GM21515 (cell line): ENCODE results near the gene C3orf22.

Experiments
- ATAC-seq: cut with Tn5 transposase; IDR thresholded peaks from one replicate; pipeline ENCODE4 v1.9.1; 2021; ENCODE audit not compliant: unreplicated experiment

C3orf22 gene

DNA sequence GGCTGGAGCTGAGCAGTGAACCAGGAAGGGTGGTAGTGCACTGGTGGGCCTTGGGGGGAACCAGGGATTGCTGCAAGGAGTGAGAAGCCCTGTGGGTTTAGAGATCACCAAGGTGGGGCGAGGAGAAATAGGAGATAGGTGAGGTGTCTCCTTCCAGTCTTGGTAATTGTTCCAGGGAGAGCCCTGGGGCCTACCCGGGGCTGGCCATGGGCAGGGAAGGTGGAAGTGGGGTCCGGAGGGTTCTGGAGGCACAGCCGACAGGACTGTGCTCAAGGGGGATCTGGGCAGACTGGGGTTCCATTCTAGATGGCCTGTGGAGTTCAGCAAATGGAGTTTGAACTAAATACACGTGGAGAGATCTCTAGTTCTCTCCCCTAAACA, 30.3 kb downstream of the C3orf22 start:
- no peak for ATAC-seq

DNA sequence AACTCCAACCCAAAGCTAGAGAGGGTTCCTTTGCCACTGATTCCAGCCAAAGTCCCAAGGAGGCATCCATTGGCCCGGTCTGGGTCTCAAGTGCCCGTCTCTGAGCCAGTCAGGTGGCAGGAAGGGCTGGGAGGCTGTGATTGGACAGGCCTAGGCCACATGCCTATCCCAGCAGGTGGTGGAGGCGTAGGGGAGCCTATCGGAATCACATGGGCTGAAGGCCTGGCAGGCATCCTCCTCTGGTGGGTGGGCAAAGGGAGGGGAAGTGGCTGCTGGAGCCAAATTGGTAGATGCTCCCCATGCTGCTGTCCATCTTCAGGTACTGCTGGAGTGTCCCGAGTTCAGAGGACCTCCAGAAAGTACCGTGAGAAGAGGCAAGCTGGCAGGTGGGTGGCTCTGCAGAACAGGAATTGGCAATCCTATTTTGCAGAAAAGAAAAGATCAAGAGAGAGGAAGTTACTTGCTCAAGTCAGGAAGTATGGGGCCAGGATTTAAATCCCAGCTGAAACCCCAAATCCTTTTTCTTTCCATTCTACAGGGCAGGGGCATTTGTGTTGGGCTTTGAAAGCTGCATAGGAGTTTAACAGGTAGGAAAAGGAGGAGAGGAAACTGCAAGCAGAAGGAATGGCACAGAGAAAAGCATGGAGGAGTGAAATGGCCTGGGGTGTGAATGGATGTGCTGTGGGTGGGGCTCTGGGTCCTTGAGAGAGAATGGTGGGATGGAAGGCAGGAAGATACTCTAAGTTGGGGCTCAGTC, 31.1 kb downstream of the C3orf22 start:
- no peak for ATAC-seq

DNA sequence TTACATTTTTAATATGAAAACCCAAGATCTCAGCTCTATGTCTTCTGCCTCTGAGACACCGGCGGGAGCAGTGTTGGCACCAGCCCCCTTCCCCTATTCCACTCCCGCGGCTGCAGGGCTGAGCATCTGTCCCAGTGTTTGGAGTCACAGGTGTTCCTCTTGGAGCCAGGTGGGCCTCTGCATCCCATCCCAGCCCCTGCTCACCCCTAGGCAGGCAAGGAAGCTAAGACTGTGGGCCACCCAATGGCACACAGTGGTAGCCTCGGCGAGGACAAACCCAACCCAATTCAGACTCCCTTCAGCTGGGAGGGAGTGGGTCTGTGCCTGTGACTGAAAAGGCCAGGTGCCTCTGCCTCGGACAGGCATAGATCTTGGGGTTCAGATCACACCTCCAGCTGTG, 31.7 kb downstream of the C3orf22 start:
- ATAC-seq: no peak

DNA sequence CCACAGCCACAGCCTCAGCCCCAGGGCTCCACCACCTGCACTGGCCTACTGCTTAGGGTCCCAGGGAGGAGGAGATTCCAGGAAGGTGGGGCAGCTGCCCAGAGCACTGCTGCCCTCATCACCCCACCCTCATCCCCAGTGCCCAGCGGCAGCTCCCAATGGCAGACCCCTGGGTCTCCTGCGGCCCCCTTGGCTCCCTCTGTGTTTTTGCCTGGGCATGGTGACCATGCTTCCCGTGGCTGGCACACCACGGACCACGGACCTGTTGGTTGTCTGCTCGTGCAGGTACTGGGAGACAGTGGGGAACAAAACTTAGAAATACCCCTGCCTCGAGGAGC, 32.1 kb downstream of the C3orf22 start:
- ATAC-seq: no peak

DNA sequence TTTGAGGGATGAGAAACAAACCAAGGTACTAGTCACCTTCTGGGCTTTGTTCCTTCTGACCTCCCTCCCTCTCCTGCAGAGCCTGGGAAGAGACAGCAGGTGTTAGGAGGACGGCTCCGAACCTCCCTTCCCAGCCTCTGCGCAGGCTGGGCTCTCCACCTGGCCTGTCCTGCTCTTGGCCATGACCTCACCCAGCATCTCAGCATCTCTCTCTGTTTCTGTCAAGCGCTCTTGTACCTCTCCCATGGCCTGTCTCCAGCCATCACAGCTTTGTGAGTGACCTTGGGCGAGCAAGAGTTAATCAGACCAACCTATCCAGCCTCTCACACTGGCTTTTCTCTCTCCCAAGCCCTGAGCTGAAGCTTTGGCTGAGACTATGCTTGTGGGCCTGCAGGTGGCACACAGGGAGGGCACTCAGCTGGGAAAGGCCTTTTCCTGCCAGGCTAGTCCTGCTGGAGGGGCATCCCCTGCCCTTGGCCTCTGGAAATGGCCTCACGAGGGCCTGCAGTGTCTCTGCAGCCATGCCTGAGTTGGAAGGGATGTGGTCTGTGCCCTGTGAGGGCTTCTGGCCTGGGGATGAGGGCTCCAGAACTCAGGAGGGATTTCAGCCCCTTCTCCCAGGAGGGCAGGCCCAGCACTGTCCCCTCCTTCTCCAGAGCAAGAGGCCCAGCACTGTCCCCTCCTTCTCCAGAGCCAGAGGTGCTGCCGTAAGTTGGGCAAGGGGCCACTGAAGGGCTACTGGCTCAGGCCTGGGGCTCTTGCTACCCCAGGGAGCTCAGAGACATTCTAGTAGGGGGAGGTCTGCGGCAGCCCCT, 32.7 kb downstream of the C3orf22 start:
- no peak for ATAC-seq

DNA sequence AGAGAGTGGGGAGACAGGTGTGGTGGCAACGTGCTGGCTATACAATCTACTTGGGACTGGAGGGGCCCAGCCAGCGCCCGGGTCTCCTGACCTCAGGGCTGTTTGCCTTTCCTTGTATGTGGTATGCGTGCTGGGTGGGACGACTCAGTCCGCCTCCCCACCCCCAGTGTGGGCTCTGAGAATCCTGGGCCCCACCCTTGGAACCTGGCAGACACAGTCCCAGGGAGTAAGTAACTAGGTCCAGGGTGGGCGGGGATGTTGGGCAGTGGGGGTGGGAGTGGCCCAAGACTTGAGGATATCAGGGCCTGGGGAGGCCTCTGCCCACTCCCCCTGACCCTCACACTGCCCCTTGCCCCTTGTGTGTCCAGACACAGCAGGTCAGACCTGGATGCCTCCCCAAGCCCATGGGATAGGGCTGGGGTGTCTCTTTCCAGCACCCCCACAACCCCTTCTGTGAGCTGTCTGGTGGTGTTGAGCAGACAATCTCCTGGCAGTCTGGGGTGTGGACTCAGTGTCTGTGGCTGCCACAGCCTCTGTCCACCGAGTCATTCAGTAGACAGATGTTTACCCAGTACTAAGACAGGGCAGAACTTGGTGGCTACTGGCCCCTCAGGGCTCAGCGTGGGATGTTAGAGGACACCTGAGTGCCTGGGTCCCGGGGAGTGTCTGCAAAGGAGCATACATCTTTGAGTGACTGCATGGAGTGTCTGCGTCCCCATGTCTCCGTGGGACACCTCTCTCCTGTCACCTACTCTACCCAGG, 33.5 kb downstream of the C3orf22 start:
- ATAC-seq: no peak

DNA sequence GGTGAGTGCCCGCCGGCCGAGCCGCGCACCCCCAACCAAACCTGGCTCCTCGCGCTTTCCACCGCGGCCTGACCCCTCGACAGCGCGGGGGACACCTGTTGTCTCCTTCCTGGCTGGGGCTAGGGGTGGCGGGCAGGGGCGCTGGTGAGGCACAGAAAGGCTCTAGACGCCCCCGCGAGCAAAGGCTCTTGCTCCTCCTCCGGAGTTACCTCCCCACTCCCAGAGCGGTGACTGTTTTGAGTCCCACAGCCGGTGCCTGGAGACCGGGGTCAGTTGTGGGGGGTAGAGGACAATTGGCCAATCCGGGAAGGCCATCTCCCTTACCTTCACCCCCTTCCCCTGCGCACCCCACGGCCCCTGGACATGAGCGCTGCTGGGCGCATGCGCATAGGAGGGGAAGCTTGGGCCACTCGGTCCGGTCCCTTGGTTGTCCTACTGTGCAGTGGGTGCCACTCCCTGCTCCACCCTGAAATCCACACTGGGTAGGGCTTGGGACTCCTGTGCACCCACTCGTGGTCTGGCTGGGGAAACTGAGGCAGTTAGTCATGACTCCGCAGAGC, 34.2 kb downstream of the C3orf22 start:
- no peak for ATAC-seq

DNA sequence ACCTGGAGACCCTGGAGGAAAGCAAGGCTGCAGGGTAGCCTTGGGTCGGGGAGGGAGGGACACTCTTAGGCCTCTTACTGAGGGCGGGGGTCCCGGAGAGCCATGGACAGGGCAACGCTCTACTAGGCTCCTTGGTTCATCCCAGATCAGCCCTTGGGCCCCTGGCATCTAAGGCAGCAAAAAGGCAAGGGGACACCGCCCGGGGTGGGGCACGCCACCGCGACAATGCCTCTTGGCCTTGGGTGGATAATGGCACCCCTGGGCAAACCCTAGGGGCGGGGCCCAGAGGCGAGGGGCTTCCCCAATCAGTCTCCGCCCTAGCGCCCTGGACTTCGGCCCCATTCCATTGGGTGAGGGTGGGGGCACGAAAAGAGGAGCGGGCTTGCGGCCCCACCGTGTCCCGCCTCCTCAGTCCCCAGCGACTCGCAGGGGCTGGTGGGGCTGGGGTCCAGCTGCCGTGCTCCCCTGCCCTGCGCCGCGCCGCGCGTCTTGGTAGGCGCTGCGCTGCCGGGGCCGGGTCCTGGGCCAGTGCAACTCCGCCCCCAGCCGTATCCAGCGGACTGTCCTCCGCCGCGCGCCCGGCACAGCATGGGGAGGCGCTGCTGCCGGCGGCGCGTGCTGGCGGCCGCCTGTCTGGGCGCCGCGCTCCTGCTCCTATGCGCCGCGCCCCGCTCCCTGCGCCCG, 34.8 kb downstream of the C3orf22 start, which contains the start of gene CHST13:
CHST13 (plus strand) TSS at position 411 of the 684 bp plus-strand sequence; CDS start at position 589, 178 bp downstream.
- ATAC-seq: no peak

DNA sequence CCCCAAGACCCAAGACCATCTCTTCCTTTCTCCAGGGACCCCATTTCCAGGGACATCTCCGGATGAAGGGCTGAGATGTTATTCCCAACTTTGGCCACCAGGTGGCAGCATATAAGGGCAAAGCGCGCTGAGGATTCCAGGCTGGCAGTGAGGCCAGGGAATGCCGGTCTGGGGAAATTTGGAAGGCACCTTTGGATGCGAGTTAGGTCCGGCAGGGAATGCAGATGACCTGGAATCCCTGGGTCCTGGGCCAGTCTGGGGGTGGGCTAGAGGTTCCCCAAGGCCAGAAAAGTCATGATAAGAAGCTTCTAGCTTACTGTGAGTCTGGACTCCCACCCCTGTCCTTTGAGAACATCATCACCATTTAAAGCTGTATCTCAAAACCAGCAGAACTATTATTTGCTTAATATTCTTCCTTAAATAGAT, 36.4 kb downstream of the C3orf22 start:
- ATAC-seq: no peak

DNA sequence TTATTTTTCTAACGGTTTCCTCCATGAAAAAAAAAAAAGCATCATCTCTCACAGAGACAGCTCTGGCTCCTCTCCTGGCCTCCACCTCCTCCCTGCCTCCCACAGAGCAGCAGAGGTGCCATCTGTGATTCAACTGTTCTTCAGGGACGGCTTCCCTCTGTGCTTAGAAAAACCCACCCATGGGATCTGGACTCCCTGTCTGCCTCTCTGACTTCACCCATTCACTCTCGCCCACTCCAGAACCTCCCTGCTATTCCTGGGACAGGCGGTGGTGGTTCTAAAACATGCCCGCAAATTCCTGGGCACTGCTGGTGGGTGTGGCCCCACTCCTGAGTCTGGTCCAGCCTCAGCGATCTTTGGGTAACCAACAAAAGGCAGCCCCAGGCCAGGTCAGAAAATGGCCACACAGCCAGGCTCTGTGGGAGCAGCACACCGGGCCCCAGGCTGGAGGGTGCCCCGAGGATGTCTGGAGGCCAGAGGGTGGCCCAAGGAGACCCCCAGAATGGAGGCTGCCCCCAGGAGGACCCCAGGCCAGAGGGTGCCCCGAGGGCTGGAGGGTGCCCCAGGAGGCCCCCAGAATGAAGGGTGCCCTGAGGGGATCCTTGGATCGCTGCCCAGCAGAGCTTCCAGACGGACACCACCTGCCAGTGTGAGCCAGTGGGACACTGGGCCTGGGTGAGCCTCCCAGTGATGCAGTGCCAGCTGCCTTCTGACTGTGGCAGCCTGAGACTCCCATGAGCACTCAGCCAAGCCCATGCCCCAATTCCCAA, 37.4 kb downstream of the C3orf22 start:
- no peak for ATAC-seq

DNA sequence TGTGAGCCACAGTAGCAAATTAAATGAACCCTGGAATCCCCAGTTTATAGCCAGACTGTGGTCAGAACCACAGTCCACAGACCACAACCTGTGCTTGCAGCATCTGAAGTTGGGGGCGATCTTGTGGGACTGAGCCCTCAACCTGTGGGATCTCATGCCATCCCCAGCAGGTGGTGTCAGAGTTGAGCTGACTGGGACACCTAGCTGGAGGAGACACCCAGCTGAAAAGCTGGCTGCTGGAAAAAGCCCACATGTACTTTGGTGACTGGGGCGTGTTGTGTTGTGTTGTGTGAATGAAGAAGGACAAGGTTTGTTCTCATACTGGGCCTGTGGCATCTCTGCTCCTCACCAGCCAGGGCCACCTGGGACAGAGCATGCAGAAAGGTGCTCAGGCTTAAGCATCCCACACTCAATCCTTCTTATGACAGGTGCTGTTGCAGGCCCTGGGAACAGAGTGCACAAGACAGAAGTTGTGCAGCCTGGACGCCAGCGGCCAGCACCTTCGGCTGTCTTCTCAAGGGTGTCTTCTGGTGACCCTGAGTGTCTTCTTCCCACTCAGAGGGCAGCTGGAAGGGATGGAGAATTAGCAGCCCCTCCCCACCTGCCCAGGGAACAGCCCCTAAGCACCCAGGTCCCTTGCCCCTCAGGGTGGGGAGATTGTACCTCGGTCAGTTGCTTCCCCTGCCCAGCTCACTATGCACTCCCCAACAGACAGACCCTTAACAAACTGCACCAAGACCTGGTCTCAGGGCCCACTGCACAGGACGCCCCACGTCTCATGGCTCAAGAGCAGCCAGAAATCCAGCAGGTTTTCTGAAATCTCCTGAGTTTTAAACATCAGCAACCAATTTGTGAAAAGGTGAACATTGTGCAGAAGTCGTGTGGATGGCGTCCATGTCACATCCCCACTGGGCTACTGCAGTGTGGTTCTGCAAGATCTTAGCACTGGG, 39.0 kb downstream of the C3orf22 start:
- no peak for ATAC-seq

DNA sequence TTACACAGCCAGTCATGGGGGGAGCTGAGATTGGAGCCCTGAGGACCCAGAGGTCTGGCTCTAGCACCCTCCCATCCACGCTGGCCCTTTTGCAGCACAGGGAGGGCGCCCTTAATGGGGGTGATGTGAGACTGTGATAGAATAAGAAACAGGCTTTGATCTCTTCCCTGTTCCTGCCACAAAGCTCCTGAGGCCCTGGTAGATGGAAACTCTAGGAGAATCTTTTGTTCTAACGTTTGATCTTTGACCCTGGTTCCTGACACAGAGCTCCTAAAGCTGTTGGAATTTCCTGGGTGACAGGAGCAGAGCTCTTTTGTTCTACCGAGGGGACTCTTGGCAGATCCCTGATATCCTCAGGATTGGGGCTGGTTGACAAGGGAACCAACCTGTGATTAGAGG, 40.0 kb downstream of the C3orf22 start:
- no peak for ATAC-seq

DNA sequence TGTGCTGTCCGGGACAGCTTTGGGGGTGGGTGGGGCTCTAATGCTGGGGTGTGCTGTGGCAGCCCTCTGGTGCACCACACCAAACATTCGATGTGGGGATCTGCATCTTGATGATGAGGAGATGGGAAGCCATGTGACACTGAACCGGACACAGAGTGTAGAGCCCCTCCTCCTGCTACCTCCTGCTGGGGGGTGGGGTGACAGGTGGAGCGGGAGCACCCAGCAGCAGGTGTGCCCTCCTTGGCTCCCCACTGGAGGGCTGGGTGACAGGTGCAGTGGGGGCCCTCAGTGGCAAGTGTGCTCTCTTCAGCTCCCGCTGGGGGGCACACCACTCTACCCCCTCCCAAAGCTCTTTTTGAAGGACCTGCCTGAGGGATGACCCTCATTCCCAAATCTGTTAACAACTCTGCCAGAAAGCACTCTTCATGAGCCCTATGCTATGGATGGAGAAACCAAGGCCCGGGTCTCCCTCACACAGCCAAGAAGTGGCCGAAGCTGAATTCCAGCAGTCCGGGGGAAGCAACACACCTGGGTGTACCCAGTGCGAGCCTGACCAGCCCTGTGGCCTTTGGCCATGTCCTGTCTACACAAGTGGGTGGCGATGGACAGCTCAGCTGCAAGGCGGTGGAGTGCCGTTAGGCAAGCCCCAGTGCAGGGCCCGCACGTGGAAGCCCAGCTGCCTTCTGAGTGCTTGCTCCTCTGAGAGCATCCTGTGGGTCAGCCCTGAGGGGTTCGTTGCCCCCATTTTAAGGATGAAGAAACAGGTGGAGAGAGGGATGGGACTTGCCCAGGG, 40.5 kb downstream of the C3orf22 start:
- no peak for ATAC-seq

DNA sequence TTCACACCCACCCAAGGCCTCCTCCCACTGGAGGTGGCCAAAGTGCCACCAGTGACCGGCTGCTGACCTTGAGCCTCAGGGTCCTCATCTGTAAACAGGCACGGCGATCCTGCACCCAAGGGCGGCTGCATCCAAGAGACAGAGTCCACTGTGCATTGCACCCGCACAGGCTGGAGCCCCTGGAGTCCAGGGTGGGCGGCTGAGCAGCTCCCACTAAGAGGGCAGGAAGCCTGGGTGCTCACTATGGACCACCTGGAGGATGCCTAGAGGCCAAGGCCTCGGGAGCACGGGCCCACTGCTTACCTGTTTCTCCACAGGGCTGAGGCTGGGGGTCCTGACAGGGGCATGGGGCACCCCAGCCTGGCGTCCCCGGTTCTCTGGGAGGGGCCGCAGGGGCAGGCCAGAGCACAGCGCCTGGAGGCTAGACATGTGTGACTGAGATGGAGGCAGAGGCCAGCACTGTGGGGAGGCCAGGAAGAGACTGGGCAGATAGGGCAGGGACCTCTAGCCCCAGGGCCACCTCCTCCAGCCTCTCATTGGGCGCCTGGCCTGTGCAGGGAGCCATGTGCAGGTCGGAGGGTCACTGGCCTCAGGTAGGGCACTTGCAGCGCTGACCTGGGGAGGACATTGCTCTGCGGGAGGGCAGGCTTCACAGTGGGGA, 41.3 kb downstream of the C3orf22 start, which contains the start of gene UROC1:
UROC1 (minus strand) TSS at position 483 of the 661 bp plus-strand sequence; CDS start at position 429, 54 bp downstream.
- ATAC-seq: no peak

DNA sequence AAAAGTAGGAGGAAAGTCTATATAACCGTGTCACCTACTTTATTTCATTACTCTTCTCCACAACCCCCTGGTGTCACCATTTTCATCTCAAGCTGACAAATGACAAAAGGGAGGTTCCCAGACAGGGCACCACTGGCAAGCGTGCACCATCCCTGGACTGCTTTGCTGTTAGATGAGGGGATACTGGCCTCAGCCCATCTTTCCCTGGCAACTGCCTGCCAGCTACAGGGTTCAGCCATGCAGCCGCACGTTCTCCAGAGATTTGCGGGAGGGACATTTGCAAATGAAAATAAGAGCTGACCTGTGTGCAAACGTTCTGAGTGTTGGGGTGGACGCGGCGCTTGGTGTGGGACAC, 41.8 kb downstream of the C3orf22 start:
- ATAC-seq: no peak

DNA sequence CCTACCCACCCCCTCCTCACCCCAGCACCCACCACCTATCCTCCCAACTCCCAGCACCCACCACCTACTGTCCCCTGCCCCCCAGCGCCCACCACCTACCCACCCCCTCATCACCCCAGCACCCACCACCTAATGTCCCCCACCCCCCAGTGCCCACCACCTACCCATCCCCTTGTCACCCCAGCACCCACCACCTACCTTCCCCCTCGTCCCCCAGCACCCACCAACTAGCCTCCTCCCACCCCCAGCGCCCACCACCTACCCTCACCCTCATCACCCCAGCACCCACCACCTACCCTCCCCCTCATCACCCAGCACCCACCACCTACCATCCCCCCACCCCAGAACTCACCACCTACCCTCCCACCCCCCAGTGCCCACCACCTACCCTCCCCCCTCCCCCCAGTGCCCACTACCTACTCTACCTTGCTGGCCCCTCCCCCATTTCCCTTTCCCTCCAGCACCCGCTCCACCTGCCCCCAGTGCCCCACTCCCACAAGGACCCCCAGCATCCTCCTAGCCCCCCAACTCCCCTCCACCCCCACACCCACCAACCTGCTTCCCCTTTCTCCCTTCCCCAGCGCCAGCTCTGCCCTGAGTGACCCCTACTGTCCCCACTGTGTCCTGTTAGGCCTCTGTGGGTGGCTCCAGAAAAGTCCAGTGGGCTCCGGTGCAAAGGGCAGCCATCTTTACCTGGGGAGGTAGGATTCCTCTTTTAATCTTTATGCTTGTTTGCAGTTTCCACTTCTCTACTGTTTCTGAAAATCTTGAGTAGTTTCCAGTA, 42.4 kb downstream of the C3orf22 start:
- no peak for ATAC-seq
